ENCODE measurements around the gene NACA.

The NACA gene

DNA sequence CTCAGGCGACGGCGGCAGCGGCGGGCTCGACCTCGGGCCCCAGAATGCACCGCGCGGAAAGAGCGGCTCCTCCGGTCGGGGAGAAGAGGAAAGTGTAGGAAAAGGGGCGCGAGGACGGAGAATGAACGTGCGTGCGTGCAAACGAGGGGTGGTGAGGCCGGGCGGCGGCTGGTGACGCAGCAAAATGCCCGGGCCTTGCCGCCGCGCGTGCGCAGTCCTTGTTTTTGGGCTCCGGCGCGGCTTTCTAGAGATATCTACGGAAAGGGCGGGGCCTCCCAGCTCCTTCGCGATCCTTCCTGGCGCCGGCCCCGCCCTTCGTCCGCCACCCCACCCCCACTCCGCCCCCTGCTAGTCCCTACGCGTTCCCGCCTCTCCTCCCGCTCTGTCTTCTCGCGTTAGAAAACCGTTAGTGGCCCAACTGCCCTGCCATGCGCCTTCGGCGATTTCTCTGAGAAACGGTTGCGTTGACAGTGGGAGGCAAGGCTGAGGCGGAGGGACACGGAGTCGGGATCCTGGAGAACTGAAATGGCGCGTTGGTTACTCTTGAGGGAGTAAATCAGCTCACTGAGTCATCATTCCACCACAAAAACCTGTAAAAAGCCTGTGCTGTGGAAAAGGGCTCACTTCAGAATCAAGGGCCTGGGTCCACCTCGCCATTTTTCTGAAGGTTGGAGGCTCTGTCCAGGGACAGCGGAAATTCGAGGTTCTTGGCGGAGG, 36.8 kb downstream of the NACA start, which contains the start of gene PTGES3:
Gene PTGES3 (minus strand): TSS at position 156 of the 717 bp plus-strand sequence. CDS start 285 bp downstream, outside the sequence.
- peak; percentile 99 for DNase-seq (ENCODE audit: low read depth, low spot score)

- peak; percentile 56 for DNase-seq (ENCODE audit: low read depth, low spot score)
These were observed 37.6 kb downstream of the NACA start for GRCh38 chr12:56687223-56688128.

DNA sequence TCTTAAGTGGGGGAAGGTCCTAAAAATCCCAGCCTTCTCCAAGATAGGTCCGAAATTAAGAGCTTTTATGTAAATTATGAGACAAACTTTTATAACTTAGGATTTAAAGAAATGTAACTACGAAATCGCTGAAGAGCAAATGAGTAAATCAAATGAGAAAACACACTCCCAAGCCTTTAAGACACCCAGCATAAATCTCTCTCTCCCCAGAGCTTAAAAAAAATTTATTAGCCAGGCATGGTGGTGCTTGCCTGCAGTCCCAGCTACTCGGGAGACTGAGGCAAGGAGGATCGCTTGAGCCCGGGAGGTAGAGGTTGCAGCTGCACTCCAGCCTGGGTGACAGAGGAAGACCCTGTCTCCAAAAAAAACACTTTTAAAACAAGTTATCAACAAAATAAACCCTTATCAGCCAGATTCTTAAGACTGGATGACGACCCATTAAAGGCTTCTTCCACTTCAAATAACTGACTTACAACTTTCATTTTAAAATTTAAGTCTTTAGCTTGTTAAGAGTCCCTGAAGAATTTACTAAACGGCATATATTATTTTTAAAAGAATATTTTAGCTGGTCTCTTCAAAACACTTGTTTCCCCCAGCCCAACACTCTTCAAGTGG, 40.2 kb downstream of the NACA start:
- DNase-seq (ENCODE audit: low read depth, low spot score): peak; percentile 45

GRCh38 chr12:56682323-56682722, 42.8 kb downstream of the NACA start:
- no peak for DNase-seq (ENCODE audit: low read depth, low spot score)

DNA sequence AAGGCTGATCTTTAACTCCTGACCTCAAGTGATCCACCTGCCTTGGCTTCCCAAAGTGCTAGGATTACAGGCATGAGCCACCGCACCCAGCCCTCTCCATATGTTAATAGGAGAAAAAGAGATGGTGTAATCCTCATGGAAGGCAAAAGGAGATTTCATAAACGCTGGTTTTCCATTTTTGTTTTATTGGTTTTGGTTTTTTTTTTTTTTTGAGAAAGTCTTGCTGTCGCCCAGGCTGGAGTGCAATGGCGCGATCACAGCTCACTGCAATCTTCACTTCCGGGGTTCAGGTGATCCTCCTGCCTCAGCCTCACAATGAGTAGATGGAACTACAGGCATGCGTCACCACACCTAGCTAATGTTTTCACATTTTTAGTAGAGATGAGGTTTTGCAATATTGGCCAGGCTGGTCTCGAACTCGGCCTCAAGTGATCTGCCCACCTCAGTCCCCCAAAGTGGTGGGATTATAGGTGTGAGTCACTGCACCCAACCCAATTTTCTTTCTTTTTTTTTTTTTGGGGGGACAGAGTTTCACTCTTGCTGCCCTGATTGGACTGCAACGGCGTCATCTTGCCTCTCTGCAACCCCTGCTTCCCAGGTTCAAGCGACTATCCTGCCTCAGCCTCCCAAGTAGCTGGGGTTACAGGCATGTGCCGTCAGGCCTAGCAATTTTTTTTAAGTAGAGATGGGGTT, 45.1 kb downstream of the NACA start:
- no peak for DNase-seq (ENCODE audit: low read depth, low spot score)

DNA sequence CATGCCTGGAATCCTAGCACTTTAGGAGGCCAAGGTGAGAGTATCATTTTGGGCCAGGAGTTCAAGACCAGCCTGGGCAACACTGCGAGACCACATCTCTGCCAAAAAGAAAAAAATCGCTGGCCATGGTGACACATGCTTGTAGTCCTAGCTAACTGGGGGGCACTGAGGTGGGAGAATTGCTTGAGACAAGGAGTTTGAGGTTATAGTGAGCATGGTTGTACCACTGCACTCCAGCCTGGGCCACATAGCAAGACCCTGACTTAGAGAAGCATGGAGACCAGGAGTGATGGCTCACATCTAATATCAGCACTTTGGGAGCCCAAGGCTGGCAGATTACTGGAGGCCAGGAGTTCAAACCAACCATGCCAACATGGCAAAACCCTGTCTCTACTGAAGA, 46.2 kb downstream of the NACA start:
- DNase-seq (ENCODE audit: low read depth, low spot score): no peak

- no peak for DNase-seq (ENCODE audit: low read depth, low spot score)
These were observed 47.4 kb downstream of the NACA start for GRCh38 chr12:56677680-56678079.

DNA sequence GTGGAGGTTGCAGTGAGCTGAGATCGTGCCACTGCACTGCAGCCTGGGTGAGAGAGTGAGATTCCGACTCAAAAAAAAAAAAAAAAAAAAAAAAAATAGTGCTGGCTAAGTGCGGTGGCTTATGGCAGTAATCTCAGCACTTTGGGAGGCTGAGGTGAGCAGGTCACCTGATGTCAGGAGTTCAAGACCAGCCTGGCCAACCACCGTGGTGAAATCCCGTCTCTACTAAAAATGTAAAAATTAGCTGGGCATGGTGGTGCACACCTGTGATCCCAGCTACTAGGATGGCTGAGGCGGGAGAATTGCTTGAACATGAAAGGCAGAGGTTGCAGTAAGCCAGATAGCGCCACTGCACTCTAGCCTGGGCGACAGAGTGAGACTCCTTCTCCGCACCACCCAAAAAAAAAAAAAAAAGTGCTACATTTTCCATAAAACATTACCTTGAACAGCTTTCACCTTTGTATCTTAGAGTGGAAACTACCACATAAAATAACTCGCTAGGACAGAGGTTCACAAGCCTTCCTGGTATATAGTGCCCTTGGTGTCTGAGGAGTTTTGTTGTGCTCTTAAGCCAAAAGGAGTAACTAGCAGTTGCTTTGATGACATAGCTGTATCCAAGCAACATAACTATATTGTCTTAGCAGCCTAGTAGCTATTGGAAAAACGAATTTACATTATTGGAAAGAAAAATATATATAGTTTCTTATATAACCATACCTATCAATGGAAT, 48.1 kb downstream of the NACA start:
- no peak for DNase-seq (ENCODE audit: low read depth, low spot score)

GRCh38 chr12:56671608-56672007, 53.5 kb downstream of the NACA start:
- no peak for DNase-seq (ENCODE audit: low read depth, low spot score)

DNA sequence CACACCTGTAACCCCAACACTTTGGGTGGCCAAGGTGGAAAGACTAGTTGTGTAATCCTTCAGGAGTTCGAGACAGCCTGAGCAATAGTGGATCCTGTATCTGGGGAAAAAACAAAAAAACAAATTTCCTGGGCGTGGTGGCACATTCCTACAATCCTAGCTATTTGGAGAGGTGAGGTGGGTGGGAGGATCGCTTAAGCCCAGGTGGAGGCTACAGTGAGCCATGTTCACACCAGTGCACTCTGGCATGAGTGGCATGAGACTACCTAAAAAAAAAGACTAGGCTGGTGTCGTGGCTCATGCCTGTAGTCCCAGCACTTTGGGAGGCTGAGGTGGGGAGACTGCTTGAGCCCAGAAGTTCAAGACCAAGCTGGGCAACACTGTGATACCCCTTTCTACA, 54.3 kb downstream of the NACA start:
- no peak for DNase-seq (ENCODE audit: low read depth, low spot score)

DNA sequence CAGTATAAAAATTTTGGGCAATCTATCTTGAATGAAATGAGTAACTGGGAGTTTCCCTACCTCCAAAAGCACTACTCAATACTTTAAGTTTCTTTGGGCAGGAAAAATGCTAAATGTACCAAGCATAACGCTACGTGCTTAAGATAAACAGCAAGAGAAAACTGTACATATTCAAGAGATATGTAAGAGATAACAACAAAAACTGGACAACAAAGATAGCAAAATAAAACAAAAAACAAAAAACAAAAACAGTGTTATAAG, 57.0 kb downstream of the NACA start:
- no peak for DNase-seq (ENCODE audit: low read depth, low spot score)

All from ELF-1 (cell line).